CD4-positive, alpha-beta T cell treated with Interleukin-6 at 100 ng/mL for 8 hours (primary cell): ENCODE measurements around the gene GNL1.
"Not testable (repeated sequence)": the region's sequence is repeated elsewhere in the genome, so short reads cannot be mapped to it uniquely, and the experiment has no call there.

Experiments used
- DNase-seq: peaks from one replicate; pipeline ENCODE4 v3.0.0-alpha.2; 2020; ENCODE audit warnings: mixed read lengths, low spot score

GNL1 gene

DNA sequence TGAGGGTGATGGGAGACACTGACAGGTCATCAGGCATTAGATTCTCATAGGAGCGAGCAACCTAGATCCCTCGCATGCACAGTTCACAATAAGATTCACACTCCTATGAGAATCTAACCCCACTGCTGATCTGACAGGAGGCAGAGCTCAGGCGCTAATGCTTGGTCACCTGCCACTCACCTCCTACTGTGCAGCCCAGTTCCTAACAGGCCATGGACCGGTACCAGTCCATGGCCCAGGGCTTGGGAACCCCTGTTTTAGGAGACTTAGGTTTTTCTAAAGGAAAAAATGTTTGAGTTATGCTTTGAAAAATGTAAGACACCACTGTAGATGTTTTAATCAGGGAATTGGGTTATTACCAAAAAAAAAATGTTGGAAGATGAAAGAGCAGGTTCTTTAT lies 60.3 kb downstream of the GNL1 start:
- DNase-seq: no peak

DNA sequence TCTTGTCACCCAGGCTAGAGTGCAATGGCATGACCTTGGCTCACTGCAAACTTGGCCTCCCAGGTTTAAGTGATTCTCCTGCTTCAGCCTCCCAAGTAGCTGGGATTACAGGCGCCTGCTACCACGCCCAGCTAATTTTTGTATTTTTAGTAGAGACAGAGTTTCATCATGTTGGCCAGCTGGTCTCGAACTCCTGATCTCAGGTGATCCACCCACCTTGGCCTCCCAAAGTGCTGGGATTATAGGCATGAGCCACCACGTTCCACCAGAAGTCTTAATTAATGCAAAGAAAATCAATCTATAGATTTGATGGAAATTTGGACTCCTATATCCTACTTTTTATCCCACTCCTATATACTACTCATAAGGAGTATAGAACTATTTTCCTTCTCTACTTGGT lies 61.2 kb downstream of the GNL1 start:
- not testable (repeated sequence) for DNase-seq

DNA sequence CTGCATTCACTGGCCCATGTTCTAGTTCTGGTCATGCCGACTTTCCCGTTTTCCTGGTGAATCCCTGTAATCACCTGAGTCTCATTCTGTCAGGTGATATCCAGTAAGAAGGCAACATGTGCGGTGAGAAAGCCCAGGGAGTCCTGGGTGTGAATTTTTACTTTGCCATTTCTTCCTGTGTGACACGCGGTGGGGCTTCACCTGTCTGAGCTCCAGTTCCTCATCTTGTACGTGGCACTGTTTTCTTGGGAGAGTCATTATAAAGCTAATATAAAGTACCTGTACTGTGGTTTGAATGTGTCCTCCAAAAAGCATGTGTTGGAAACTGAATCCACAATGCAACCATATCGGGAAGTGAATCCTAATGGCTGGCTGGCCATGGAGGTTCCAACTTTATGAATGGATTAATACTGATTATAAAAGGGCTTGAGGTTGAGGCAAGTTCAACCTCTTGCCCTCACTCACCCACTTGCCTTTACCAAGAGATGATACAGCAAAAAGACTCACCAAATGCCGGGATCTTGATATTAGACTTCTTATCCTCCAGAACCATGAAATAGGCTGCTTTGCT lies 61.9 kb downstream of the GNL1 start:
- DNase-seq: peak; percentile 18

DNA sequence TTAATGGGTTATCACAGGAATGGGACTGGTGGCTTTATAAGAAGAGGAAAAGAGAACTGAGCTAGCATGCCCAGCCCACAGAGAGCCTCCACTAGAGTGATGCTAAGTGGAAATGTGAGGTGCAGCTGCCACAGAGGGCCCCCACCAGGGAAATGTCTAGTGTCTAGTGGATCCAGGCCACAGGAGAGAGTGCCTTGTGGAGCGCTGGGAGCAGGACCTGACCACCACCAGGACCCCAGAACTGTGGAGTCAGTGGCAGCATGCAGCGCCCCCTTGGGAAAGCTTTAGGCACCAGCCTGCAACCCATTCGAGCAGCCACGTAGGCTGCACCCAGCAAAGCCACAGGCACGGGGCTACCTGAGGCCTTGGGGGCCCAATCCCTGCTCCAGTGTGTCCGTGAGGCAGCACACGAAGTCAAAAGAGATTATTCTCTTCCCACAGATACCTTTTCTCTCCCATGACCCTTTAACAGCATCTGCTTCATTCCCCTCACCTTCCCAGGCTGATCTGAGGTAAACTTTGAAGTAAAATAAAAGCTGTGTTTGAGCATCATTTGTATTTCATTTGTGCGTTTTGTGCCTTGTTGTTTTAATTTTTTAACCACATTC lies 62.5 kb downstream of the GNL1 start:
- no peak for DNase-seq

DNA sequence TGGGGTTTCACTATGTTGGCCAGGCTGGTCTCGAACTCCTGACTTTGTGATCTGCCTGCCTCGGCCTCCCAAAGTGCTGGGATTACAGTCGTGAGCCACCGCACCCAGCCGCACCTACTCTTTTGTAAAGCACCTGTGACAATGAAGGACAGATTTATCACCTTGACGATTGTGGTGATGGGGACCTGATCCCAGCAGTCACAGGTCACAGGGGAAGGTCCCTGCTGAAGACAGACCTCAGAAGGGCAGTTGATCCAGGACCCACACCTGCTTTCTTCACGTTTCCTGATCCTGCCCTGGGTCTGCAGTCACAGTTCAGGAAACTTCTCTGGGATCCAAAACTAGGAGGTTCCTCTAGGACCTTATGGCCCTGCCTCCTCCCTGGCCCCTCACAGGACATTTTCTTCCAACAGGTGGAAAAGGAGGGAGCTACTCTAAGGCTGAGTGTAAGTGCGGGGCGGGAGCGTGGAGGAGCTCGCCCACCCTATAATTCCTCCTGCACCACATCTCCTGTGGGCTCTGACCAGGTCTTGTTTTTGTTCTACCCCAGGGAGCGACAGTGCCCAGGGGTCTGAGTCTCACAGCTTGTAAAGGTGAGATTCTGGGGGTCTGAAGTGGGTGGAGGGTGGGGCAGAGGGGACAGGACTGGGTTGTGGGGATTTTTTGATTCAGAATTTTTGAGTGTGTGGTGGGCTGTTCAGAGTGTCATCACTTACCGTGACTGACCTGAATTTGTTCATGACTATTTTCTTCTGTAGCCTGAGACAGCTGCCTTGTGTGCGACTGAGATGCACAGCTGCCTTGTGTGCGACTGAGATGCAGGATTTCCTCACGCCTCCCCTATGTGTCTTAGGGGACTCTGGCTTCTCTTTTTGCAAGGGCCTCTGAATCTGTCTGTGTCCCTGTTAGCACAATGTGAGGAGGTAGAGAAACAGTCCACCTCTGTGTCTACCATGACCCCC lies 64.0 kb downstream of the GNL1 start:
- peak; percentile 25 for DNase-seq
